Measurements from ENCODE around the gene SCAPER. TPM values are rescaled to one million over a fixed set of nuclear protein-coding genes. Genes with fewer than 3 reads are reported as not detected.
"Not testable (repeated sequence)": the region's sequence is repeated elsewhere in the genome, so short reads cannot be mapped to it uniquely, and the experiment has no call there.

The SCAPER gene
- total and polyA plus RNA-seq, 12 donors, result 6.9 to 48.1 (median 39.5) TPM

DNA sequence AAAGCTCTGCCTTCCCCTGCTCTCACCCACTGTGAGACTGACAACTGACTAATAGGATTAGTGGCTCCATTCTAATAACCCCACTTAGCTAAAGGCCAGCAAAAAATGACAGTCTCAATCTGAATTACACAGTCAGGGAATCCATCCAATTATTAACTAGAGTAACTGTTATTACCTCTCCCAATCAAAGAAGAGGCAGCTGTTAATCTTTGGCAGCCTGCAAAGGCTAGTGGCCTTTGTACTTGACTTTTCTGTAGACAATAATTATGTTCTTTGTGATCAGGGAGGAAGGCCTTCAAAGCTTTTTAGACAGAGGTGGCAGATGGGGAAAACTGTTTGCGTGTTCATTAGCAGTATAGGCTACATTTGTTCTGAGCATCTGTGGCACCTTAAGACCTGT is 390.9 kb downstream of the SCAPER start:
- Histone ChIP-seq H3K9me3 (no peaks in the 10 kb centered on the region), H3K4me1 (peaks cover 0 to 6% (median 0%) of the 10 kb centered on the region in 9 donors), H3K4me3 (no peak overlapping the region), H3K27ac (no peak overlapping the region), H3K27me3 (no peaks in the 10 kb centered on the region), H3K36me3 (no peaks in the 10 kb centered on the region)
- ATAC-seq (no peak), DNase-seq (no peak)
- intact Hi-C loops (cut with DNase I), result no loop called here
- 97% methylated on average over 1 of the region's 1 CpG for WGBS, 2 donors
- TF ChIP-seq, protein P1, sequence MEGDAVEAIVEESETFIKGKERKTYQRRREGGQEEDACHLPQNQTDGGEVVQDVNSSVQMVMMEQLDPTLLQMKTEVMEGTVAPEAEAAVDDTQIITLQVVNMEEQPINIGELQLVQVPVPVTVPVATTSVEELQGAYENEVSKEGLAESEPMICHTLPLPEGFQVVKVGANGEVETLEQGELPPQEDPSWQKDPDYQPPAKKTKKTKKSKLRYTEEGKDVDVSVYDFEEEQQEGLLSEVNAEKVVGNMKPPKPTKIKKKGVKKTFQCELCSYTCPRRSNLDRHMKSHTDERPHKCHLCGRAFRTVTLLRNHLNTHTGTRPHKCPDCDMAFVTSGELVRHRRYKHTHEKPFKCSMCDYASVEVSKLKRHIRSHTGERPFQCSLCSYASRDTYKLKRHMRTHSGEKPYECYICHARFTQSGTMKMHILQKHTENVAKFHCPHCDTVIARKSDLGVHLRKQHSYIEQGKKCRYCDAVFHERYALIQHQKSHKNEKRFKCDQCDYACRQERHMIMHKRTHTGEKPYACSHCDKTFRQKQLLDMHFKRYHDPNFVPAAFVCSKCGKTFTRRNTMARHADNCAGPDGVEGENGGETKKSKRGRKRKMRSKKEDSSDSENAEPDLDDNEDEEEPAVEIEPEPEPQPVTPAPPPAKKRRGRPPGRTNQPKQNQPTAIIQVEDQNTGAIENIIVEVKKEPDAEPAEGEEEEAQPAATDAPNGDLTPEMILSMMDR (IDR thresholded peaks at IDR 0.05), result no peak

DNA sequence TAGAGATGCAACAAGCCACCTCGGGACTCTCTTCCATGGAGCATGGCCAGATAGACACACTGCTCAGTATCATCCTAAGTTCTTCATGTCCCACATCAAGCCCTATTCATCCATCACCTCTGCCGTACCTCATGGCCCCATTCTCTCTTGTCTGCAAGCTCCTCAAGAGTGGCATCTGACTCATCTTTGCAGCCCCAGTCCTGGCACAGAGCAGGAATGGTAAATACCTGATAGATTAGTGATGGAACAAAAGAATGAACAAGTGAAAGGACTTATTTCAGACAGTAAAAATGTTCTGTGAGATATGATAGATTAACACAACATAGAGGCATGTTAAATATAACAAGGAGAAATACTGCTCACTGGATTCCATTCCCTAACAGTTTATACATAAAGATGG is 392.2 kb downstream of the SCAPER start:
- no peaks in the 10 kb centered on the region for H3K36me3 ChIP-seq
- intact Hi-C loops (cut with DNase I), result no loop called here
- H3K4me3 ChIP-seq, result no peak overlapping the region
- ATAC-seq (no peak), DNase-seq (no peak)
- H3K9me3 ChIP-seq, result no peaks in the 10 kb centered on the region
- H3K4me1 ChIP-seq, result peaks cover 0 to 3% (median 0%) of the 10 kb centered on the region in 9 donors
- H3K27ac ChIP-seq, result no peak overlapping the region
- TF ChIP-seq, protein P1 (IDR thresholded peaks at IDR 0.05), result no peak
- no peaks in the 10 kb centered on the region for H3K27me3 ChIP-seq
- WGBS, 2 donors, result 88 to 89% methylated on average over 2 of the region's 2 CpGs

DNA sequence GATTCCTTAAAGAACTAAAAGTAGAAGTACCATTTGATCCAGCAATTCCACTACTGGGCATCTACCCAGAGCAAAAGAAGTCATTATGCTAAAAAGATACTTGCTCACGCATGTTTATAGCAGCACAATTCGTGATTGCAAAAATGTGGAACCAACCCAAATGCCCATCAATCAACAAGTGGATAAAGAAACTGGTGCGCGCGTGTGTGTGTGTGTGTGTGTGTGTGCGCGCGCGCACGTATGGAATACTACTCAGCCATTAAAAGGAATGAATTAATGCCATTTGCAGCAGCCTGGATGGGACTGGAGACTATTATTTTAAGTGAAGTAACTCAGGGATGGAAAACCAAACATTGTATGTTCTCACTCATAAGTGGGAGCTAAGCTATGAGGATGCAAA is 394.5 kb downstream of the SCAPER start:
- ATAC-seq, result not testable (repeated sequence)

DNA sequence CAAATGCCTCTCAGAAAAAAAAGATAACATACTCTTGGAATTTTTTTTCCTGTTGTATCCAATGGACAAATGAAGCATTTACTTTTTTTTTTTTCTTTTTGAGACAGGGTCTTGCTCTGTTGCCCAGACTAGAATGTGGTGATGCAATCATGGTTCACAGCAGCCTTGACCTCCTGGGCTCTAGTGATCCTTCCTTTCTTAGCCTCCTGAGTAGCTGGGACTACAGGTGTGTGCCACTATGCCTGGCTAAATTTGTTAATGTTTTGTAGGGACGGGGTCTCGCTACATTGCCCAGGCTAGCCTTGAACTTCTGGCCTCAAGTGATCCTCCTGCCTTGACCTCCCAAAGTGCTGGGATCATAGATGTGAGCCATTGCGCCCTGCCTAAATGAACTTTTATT is 401.3 kb downstream of the SCAPER start:
- Histone ChIP-seq H3K27me3 (no peaks in the 10 kb centered on the region), H3K4me3 (no peak overlapping the region), H3K27ac (no peak overlapping the region), H3K9me3 (peaks cover 0 to 4% (median 0%) of the 10 kb centered on the region in 11 donors), H3K4me1 (no peaks in the 10 kb centered on the region), H3K36me3 (peaks cover 0 to 18% (median 0%) of the 10 kb centered on the region in 9 donors)
- no peak for ATAC-seq
- no peak for DNase-seq
- WGBS, 2 donors, result 98 to 99% methylated on average over 3 of the region's 3 CpGs
- TF ChIP-seq, protein P1 (IDR thresholded peaks at IDR 0.05), result no peak
- intact Hi-C loops (cut with DNase I), result no loop called here

More for the DNA sequence above, 394.5 kb downstream of the SCAPER start:
- H3K9me3 ChIP-seq; DNase-seq; H3K36me3 ChIP-seq; intact Hi-C loops (cut with DNase I); H3K4me1 ChIP-seq; H3K4me3 ChIP-seq; H3K27ac ChIP-seq; H3K27me3 ChIP-seq: not testable (repeated sequence)
- WGBS, 2 donors, result 95% methylated on average over 10 of the region's 10 CpGs

DNA sequence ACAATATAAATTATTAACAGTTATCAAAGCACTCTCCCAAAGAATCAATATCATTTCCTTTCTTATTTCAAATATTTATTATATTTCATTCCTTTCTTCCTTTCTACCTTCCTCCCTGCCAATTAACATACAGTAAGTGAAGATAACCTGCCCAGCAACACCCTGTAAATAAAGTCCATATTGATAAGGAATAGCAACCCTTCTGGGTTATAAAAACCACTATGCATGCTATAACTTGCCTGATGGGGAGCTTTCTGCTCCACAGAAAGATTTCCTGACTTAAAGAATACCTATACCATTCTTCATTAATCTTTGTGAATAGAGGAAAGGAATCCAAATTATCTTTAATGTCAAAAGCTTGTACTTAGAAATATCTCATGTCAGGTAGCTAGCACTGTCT is 402.0 kb downstream of the SCAPER start:
- DNase-seq, result no peak
- intact Hi-C loops (cut with DNase I), result no loop called here
- H3K27me3 ChIP-seq, result no peaks in the 10 kb centered on the region
- H3K27ac ChIP-seq, result no peak overlapping the region
- peaks cover 0 to 4% (median 0%) of the 10 kb centered on the region in 11 donors for H3K9me3 ChIP-seq
- no peak overlapping the region for H3K4me3 ChIP-seq
- no peak for ATAC-seq
- H3K36me3 ChIP-seq, result peaks cover 0 to 18% (median 0%) of the 10 kb centered on the region in 9 donors
- H3K4me1 ChIP-seq, result no peaks in the 10 kb centered on the region
- TF ChIP-seq, protein P1 (IDR thresholded peaks at IDR 0.05), result no peak

Data from heart right ventricle (tissue), 16 donors.